Parathyroid adenoma (tissue), 2 donors: ENCODE results near the gene KRTAP9-4.
"Not testable (repeated sequence)": the region's sequence is repeated elsewhere in the genome, so short reads cannot be mapped to it uniquely, and the experiment has no call there.

Experiments
- H2AFZ ChIP-seq: fragments of 300-600 bp; sonication (generic); one replicate; pipeline ENCODE4 v1.7.0; 2017; ENCODE audit warnings: antibody characterized with exemption, mild to moderate bottlenecking
- H3K27ac ChIP-seq: fragments of 300-600 bp; sonication (generic); one replicate; pipeline ENCODE4 v1.7.0; 2017
- H3K27me3 ChIP-seq: fragments of 300-600 bp; sonication (generic); one replicate; pipeline ENCODE4 v1.7.0; 2017; ENCODE audit warnings: low read length; ENCODE audit not compliant: control insufficient read depth, insufficient read depth
- H3K36me3 ChIP-seq: fragments of 300-600 bp; sonication (generic); one replicate; pipeline ENCODE4 v1.7.0; 2017; ENCODE audit warnings: low read length; ENCODE audit not compliant: control insufficient read depth, insufficient read depth
- H3K4me1 ChIP-seq: fragments of 300-600 bp; sonication (generic); one replicate; pipeline ENCODE4 v1.7.0; 2017; ENCODE audit warnings: control low read depth
- H3K4me2 ChIP-seq: fragments of 300-600 bp; sonication (generic); one replicate; pipeline ENCODE4 v1.7.0; 2017; ENCODE audit warnings: low read length
- H3K4me3 ChIP-seq: fragments of 300-600 bp; sonication (generic); one replicate; pipeline ENCODE4 v1.7.0; 2017; ENCODE audit warnings: low read depth, low read length
- H3K79me2 ChIP-seq: fragments of 300-600 bp; sonication (generic); one replicate; pipeline ENCODE4 v1.7.0; 2017; ENCODE audit warnings: control low read depth
- H3K9ac ChIP-seq: fragments of 300-600 bp; sonication (generic); one replicate; pipeline ENCODE4 v1.7.0; 2017; ENCODE audit warnings: mild to moderate bottlenecking
- H3K9me3 ChIP-seq: fragments of 300-600 bp; sonication (generic); one replicate; pipeline ENCODE4 v1.7.0; 2017; ENCODE audit warnings: low read length; ENCODE audit not compliant: control insufficient read depth
- TF ChIP-seq, protein P1 (sequence below): fragments of 300-600 bp; sonication (generic); IDR thresholded peaks from one replicate; pipeline ENCODE4 v1.7.0; 2017; ENCODE audit warnings: antibody characterized with exemption, mild to moderate bottlenecking
- donor health status: primary hyperparathyroidism.

The KRTAP9-4 gene

DNA sequence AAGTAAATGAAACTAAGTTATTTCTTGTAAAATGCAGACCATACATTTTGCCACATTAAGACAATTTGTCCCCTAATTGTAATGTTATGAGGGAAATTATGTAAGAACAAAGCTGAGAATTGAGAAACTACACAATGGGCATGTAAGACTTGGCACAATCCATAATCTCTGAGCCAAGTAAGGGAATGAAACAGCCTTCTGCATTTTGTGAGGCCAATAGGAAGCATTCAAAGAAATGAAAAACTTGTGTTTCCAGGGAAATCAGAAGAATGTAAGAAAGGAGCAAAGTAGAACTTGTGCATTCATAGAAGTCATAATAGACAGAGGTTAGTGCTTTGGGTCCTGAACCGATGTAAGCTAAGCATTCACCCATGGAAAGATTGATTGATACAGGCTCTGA, 1.8 kb downstream of the KRTAP9-4 start:
- H3K79me2 ChIP-seq, result no peaks in the 10 kb centered on the region
- TF ChIP-seq, protein P1, sequence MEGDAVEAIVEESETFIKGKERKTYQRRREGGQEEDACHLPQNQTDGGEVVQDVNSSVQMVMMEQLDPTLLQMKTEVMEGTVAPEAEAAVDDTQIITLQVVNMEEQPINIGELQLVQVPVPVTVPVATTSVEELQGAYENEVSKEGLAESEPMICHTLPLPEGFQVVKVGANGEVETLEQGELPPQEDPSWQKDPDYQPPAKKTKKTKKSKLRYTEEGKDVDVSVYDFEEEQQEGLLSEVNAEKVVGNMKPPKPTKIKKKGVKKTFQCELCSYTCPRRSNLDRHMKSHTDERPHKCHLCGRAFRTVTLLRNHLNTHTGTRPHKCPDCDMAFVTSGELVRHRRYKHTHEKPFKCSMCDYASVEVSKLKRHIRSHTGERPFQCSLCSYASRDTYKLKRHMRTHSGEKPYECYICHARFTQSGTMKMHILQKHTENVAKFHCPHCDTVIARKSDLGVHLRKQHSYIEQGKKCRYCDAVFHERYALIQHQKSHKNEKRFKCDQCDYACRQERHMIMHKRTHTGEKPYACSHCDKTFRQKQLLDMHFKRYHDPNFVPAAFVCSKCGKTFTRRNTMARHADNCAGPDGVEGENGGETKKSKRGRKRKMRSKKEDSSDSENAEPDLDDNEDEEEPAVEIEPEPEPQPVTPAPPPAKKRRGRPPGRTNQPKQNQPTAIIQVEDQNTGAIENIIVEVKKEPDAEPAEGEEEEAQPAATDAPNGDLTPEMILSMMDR, result no peak
- H3K27me3 ChIP-seq, result no peaks in the 10 kb centered on the region
- no peak overlapping the region for H2AFZ ChIP-seq
- no peak overlapping the region for H3K9ac ChIP-seq
- no peaks in the 10 kb centered on the region for H3K36me3 ChIP-seq
- H3K27ac ChIP-seq, result no peak overlapping the region
- no peaks in the 10 kb centered on the region for H3K9me3 ChIP-seq
- H3K4me3 ChIP-seq, result no peak overlapping the region
- no peaks in the 10 kb centered on the region for H3K4me1 ChIP-seq
- no peak overlapping the region for H3K4me2 ChIP-seq

DNA sequence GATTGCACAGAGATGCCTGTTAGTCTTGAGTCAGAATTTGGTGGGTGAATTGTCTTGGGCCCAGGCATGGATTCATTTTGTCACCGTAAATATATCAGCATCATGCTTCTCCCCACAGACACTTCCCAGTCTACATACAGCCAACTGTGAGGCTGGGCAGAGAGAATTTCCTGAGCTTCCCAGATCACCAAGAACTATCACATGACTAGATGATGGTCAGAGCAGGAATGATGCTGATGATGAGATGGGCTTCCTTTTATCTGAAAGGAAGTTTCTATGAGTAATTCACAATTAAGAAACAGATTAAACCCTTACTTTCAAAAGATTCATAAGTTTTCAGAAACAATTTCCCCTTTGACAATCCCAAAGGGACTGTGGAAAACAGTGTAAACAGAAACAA, 5.4 kb downstream of the KRTAP9-4 start:
- no peaks in the 10 kb centered on the region for H3K4me1 ChIP-seq
- H3K27me3 ChIP-seq, result no peaks in the 10 kb centered on the region
- no peak overlapping the region for H3K4me3 ChIP-seq
- no peaks in the 10 kb centered on the region for H3K79me2 ChIP-seq
- TF ChIP-seq, protein P1, result no peak
- H3K9ac ChIP-seq, result no peak overlapping the region
- no peak overlapping the region for H3K4me2 ChIP-seq
- no peaks in the 10 kb centered on the region for H3K9me3 ChIP-seq
- H3K27ac ChIP-seq, result no peak overlapping the region
- H2AFZ ChIP-seq, result no peak overlapping the region
- no peaks in the 10 kb centered on the region for H3K36me3 ChIP-seq

DNA sequence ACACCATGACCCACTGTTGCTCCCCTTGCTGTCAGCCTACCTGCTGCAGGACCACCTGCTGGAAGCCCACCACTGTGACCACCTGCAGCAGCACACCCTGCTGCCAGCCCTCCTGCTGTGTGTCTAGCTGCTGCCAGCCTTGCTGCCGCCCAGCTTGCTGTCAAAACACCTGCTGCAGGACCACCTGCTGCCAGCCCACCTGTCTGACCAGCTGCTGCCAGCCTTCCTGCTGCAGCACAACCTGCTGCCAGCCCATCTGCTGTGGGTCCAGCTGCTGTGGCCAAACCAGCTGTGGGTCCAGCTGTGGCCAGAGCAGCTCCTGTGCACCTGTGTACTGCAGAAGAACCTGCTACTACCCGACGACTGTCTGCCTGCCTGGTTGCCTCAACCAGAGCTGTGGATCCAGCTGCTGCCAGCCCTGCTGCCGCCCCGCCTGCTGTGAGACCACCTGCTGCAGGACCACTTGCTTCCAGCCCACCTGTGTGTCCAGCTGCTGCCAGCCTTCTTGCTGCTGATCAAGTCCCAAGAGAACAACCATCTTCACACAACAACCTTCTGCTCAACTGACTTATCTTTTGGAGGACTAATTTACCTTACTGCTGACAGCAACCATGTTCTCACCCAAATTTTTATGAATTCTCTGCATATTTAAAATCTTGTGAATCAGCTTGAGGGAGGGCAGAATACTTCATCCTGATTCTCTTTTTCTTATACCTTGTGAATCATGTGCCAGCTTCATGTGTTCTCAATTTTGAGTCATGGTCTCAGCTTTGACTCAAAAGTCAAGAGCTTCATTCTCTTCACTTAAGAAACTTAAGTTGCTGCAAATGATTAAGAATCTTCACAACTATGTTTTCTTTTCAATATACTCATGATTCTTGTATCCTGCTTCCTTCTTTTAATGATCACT, 6.1 kb downstream of the KRTAP9-4 start, which contains the start of gene KRTAP9-9:
TSS of gene KRTAP9-9 (plus strand) at position 4 of the 910 bp plus-strand sequence.
- not testable (repeated sequence) for H3K4me2 ChIP-seq, H3K36me3 ChIP-seq, H3K9ac ChIP-seq, H3K4me3 ChIP-seq, H3K4me1 ChIP-seq, H2AFZ ChIP-seq, H3K79me2 ChIP-seq, H3K9me3 ChIP-seq, H3K27me3 ChIP-seq, H3K27ac ChIP-seq

DNA sequence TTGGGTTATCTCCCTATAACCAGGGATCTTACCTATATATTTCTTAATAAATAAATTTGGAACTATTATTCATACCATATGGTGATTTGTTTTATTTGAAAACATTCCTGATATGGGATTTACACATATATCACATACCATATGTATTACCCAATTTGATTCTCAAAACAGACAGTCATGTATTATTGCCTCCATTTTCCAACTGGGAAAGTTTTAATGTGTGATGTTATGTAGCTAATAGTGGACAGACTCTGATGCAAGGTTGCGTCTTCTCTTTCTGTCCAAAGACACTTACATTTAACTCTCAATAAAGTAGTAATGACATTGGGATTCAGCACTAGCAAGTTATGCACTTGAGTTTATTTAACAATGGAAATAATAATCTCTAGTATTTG, 6.8 kb downstream of the KRTAP9-4 start:
- Histone ChIP-seq H3K79me2 (no peaks in the 10 kb centered on the region), H2AFZ (no peak overlapping the region), H3K36me3 (no peaks in the 10 kb centered on the region), H3K9ac (no peak overlapping the region), H3K4me1 (no peaks in the 10 kb centered on the region), H3K4me3 (no peak overlapping the region), H3K27ac (no peak overlapping the region), H3K9me3 (no peaks in the 10 kb centered on the region), H3K4me2 (no peak overlapping the region), H3K27me3 (no peaks in the 10 kb centered on the region)
- TF ChIP-seq, protein P1, result no peak

DNA sequence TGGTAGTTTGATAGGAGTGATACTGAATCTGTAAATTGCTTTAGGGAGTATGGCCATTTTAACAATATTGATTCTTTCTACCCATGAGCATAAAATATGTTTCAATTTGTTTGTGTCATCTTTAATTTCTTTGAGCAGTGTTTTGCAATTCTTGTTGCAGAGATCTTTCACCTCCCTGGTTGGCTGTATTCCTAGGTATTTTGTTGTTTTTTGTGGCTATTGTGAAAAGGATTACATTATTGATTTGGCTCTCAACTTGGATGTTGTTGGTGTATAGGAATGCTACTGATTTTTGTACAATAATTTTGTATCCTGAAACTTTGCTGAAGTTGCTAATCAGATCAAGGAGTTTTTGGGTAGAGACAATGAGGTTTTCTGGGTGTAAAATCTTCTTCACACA, 8.9 kb downstream of the KRTAP9-4 start:
- TF ChIP-seq, protein P1, result no peak
- H2AFZ ChIP-seq, result no peak overlapping the region
- H3K4me2 ChIP-seq, result no peak overlapping the region
- H3K27me3 ChIP-seq, result no peaks in the 10 kb centered on the region
- no peaks in the 10 kb centered on the region for H3K36me3 ChIP-seq
- H3K79me2 ChIP-seq, result no peaks in the 10 kb centered on the region
- H3K4me3 ChIP-seq, result no peak overlapping the region
- H3K27ac ChIP-seq, result no peak overlapping the region
- H3K9me3 ChIP-seq, result no peaks in the 10 kb centered on the region
- H3K4me1 ChIP-seq, result no peaks in the 10 kb centered on the region
- no peak overlapping the region for H3K9ac ChIP-seq
